Body of pancreas (tissue), 4 donors: Measurements from ENCODE around the gene DENND5B. TPM values are rescaled to one million over a fixed set of nuclear protein-coding genes. Genes with fewer than 3 reads are reported as not detected.
"Not testable (repeated sequence)": the region's sequence is repeated elsewhere in the genome, so short reads cannot be mapped to it uniquely, and the experiment has no call there.

Source experiments
- ATAC-seq: fragments of 150-250 bp; one replicate; pipeline ENCODE4 v1.9.1; 2016
- DNase-seq, 4 donors: peaks; one replicate each; pipeline ENCODE4 v3.0.0-alpha.2; 2019
- H3K27ac ChIP-seq, 4 donors: fragments of 200-600 bp; sonication (generic); 1 replicate in 3 of 4; 2 replicates in 1 of 4; pipeline versions ENCODE4 v1.5.1 to v1.6.1; 2016 to 2019; ENCODE audit warnings: mild to moderate bottlenecking in 1 of 4, mixed read lengths in 1 of 4, moderate library complexity in 1 of 4
- H3K27me3 ChIP-seq, 2 donors: fragments of 200-600 bp; sonication (generic); one replicate each; pipeline ENCODE4 v1.6.0; 2016; ENCODE audit warnings: mild to moderate bottlenecking in 1 of 2
- H3K36me3 ChIP-seq, 2 donors: fragments of 200-600 bp; sonication (generic); replicated peaks in 1 of 2; 2 replicates each; pipeline ENCODE4 v1.5.1; 2016; ENCODE audit warnings: low read depth in 2 of 2; ENCODE audit not compliant: insufficient read depth in 1 of 2
- H3K4me1 ChIP-seq: fragments of 200-600 bp; sonication (generic); one replicate; pipeline ENCODE4 v1.6.0; 2016
- H3K4me3 ChIP-seq, 2 donors: fragments of 200-600 bp; sonication (generic); 1 replicate in 1 of 2; 2 replicates in 1 of 2; pipeline ENCODE4 v1.5.1; 2016 to 2019
- H3K9me3 ChIP-seq, 3 donors: fragments of 200-600 bp; sonication (generic); 1 replicate in 2 of 3; 2 replicates in 1 of 3; pipeline ENCODE4 v1.5.1; 2016
- POLR2A ChIP-seq, 3 donors: fragments of 450-650 bp; IDR thresholded peaks; one replicate each; pipeline ENCODE4 v1.6.1; 2016; ENCODE audit warnings: antibody characterized with exemption in 3 of 3, mild to moderate bottlenecking in 2 of 3
- WGBS, 2 donors: methylation state at CpG; one replicate each; pipeline ENCODE4 v1.1.5; 2017; 5-methylcytosine and 5-hydroxymethylcytosine counted together
- intact Hi-C: fragments of 100-400 bp; cut with DNase I; formaldehyde crosslinking; loops from one replicate; pipeline ENCODE4 v1.15.1; 2023
- total RNA-seq, 2 donors: library from RNA; depleted of rRNA; stranded (reverse); fragments of >200 nt; gene quantifications; one replicate each; pipeline ENCODE4 v1.1.0, GENCODE V29; 2016
- TF ChIP-seq, protein P1 (sequence below), 7 experiments: fragments of 450-650 bp in 4 of 7; fragments of 200-600 bp in 3 of 7; sonication (generic) in 3 of 7; IDR thresholded peaks; one replicate each; pipeline ENCODE4 v1.5.1; 2016 to 2019; ENCODE audit warnings: antibody characterized with exemption in 7 of 7

The DENND5B gene
- total RNA-seq, 2 donors from 2014 or later: 8.8 to 32.0 TPM

DNA sequence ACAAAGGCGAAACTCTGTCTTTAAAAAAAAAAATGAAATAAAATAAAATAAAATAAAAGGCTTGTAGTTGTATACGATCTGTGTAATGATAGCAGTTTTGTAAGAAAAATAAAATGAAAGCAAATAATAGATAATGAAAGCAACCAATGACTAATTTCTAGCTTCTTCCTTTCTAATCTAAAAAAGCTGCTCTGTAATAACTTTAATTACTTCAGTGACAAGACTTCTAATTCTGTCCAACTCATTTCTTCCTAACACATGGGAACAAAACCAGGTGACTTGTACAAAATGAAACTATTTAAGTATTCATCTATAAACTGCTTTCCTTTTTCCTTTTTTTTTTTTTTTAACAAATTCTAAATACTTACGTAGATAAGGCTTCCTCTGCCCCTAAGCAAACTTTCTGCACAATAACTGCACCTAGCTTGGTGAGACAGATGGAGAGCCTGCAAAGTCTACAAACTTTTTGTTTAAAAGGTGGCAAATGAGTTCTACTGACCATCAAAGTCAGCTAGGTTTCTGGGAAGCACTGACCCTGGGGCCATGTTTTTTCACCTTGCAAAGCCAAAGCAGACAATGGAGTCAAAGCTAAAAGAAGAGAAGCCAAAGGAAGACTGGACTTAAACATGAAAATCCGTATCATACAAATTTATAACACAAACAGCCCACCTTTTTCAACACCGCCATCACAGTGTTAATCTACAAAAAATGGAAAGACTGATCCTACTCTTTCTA is 28.2 kb downstream of the DENND5B start:
- DNase-seq: no peak
- Histone ChIP-seq H3K4me3 (no peak overlapping the region), H3K36me3 (no peaks in the 10 kb centered on the region), H3K27me3 (no peaks in the 10 kb centered on the region), H3K4me1 (peaks cover 12% of the 10 kb centered on the region), H3K27ac (no peak overlapping the region), H3K9me3 (no peaks in the 10 kb centered on the region)
- 84 to 87% methylated on average over 5 of the region's 5 CpGs for WGBS, 2 donors
- no peak for ATAC-seq
- intact Hi-C loops: no loop called here
- TF ChIP-seq POLR2A (IDR thresholded peaks at IDR 0.05): no peak
- TF ChIP-seq, protein P1, sequence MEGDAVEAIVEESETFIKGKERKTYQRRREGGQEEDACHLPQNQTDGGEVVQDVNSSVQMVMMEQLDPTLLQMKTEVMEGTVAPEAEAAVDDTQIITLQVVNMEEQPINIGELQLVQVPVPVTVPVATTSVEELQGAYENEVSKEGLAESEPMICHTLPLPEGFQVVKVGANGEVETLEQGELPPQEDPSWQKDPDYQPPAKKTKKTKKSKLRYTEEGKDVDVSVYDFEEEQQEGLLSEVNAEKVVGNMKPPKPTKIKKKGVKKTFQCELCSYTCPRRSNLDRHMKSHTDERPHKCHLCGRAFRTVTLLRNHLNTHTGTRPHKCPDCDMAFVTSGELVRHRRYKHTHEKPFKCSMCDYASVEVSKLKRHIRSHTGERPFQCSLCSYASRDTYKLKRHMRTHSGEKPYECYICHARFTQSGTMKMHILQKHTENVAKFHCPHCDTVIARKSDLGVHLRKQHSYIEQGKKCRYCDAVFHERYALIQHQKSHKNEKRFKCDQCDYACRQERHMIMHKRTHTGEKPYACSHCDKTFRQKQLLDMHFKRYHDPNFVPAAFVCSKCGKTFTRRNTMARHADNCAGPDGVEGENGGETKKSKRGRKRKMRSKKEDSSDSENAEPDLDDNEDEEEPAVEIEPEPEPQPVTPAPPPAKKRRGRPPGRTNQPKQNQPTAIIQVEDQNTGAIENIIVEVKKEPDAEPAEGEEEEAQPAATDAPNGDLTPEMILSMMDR (IDR thresholded peaks at IDR 0.05): no peak

DNA sequence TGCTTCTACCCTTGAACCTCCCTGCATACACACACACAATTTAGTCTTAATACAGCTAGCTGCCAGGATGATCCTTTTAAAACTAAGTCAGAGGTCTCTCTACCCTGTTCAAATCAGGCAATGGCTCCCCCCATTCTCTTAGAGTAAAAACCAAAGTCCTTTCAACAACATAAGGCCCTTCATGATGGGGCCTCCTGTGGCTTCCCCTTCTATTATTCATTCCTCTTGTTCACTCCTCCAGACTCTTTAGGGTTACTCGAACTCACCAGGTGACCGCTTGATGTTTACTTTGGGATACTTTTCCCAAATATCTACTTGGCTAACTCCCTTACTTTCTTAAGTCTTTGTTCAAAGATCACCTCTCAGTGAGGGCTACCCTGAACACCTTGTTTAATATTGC is 30.4 kb downstream of the DENND5B start:
- H3K36me3 ChIP-seq: no peaks in the 10 kb centered on the region
- no peak overlapping the region for H3K27ac ChIP-seq
- 47 to 53% methylated on average over 2 of the region's 2 CpGs for WGBS, 2 donors
- DNase-seq (no peak), ATAC-seq (no peak)
- H3K27me3 ChIP-seq: no peaks in the 10 kb centered on the region
- H3K4me3 ChIP-seq: no peak overlapping the region
- TF ChIP-seq, protein P1 (IDR thresholded peaks at IDR 0.05): no peak
- TF ChIP-seq POLR2A (IDR thresholded peaks at IDR 0.05): no peak
- H3K9me3 ChIP-seq: no peaks in the 10 kb centered on the region
- intact Hi-C loops: no loop called here
- H3K4me1 ChIP-seq: peaks cover 12% of the 10 kb centered on the region

DNA sequence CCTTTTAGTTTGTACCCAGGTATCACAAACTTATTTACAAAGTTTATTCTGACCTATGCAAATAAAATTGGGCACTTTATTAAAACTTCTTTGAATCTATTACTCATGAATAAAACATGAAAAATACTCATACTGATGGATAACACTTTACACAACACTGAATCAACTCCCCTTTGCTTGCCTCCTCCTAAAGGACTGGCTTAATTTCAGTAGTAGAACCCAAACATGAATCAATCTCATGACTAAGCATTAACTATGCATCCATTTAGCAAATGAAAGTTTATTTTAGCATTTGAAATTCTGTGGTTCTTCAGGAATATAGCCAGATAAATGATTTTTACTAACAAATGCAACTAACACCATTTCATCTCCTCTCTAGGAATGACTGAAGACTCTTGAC is 32.4 kb downstream of the DENND5B start:
- H3K4me1 ChIP-seq: peaks cover 12% of the 10 kb centered on the region
- DNase-seq (no peak), ATAC-seq (no peak)
- no peaks in the 10 kb centered on the region for H3K27me3 ChIP-seq
- H3K9me3 ChIP-seq: no peaks in the 10 kb centered on the region
- H3K27ac ChIP-seq: no peak overlapping the region
- no peak overlapping the region for H3K4me3 ChIP-seq
- TF ChIP-seq, protein P1 (IDR thresholded peaks at IDR 0.05): no peak
- TF ChIP-seq POLR2A (IDR thresholded peaks at IDR 0.05): no peak
- no peaks in the 10 kb centered on the region for H3K36me3 ChIP-seq
- intact Hi-C loops: no loop called here

DNA sequence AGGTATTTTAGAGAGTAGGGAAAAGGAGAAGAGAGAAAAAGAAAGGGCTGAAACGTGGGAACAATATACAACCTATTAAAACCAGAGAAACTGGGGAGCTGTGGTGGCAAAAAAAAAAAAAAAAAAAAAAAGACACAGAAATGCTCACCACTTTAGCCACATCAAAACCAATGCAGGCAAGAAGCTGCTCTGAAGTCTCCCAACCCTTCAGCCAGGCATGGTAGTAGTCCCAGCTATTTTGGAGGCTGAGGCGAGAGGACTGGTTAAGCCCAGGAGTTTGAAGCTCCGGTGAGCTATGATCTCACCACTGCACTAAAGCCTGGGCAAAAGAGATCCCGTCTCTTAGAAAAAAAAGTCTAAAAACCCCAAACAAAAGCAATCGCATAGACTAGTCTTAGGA is 33.2 kb downstream of the DENND5B start:
- Histone ChIP-seq H3K4me3 (no peak overlapping the region), H3K9me3 (no peaks in the 10 kb centered on the region), H3K4me1 (peaks cover 10% of the 10 kb centered on the region), H3K27me3 (no peaks in the 10 kb centered on the region), H3K36me3 (no peaks in the 10 kb centered on the region), H3K27ac (no peak overlapping the region)
- intact Hi-C loops: no loop called here
- no peak for TF ChIP-seq POLR2A (IDR thresholded peaks at IDR 0.05)
- TF ChIP-seq, protein P1 (IDR thresholded peaks at IDR 0.05): no peak
- WGBS, 2 donors: 84 to 92% methylated on average over 5 of the region's 5 CpGs
- no peak for ATAC-seq
- no peak for DNase-seq

DNA sequence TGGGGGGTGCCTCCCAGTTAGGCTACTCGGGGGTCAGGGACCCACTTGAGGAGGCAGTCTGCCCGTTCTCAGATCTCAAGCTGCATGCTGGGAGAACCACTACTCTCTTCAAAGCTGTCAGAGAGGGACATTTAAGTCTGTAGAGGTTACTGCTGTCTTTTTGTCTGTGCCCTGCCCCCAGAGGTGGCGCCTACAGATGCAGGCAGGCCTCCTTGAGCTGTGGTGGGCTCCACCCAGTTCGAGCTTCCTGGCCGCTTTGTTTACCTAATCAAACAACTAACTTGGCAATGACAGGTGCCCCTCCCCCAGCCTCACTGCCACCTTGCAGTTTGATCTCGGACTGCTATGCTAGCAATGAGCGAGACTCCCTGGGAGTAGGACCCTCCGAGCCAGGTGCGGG is 35.5 kb downstream of the DENND5B start:
- intact Hi-C loops, H3K4me1 ChIP-seq, DNase-seq, ATAC-seq, H3K27ac ChIP-seq, H3K9me3 ChIP-seq, H3K36me3 ChIP-seq, H3K4me3 ChIP-seq, H3K27me3 ChIP-seq: not testable (repeated sequence)
- WGBS, 2 donors: 93 to 100% methylated on average over 1 to 7 of the region's 9 CpGs

DNA sequence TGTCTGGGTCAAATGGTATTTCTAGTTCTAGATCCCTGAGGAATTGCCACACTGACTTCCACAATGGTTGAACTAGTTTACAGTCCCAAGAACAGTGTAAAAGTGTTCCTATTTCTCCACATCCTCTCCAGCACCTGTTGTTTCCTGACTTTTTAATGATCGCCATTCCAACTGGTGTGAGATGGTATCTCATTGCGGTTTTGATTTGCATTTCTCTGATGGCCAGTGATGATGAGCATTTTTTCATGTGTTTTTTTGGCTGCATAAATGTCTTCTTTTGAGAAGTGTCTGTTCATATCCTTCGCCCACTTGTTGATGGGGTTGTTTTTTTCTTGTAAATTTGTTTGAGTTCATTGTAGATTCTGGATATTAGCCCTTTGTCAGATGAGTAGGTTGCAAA is 40.3 kb downstream of the DENND5B start:
- ATAC-seq, DNase-seq, H3K36me3 ChIP-seq, H3K27me3 ChIP-seq, intact Hi-C loops, H3K9me3 ChIP-seq, H3K27ac ChIP-seq, H3K4me3 ChIP-seq, H3K4me1 ChIP-seq: not testable (repeated sequence)
- 91 to 95% methylated on average over 3 of the region's 3 CpGs for WGBS, 2 donors
